OCI-M2 (cell line): ENCODE data around the gene ST7L.
"Not testable (repeated sequence)": the region's sequence is repeated elsewhere in the genome, so short reads cannot be mapped to it uniquely, and the experiment has no call there.

Experiments
- DNase-seq: peaks from one replicate; lab custom pipeline; 2025; ENCODE audit not compliant: unreplicated experiment; lab: John Stamatoyannopoulos, UW

ST7L gene

GRCh38 chr1:112618721-112619517, at the start of gene ST7L:
Gene ST7L (minus strand): TSS chr1:112619141. CDS start chr1:112619113, 28 bp downstream.
- DNase-seq = no peak

- DNase-seq = no peak
Observed at GRCh38 chr1:112666946-112667345, 48.0 kb upstream of the ST7L start.

GRCh38 chr1:112665857-112666256, 46.9 kb upstream of the ST7L start:
- DNase-seq = no peak

GRCh38 chr1:112651205-112651604, 32.3 kb upstream of the ST7L start:
- no peak for DNase-seq

- no peak for DNase-seq
Observed at GRCh38 chr1:112646225-112646624, 27.3 kb upstream of the ST7L start.

- no peak for DNase-seq
Observed at GRCh38 chr1:112643080-112643479, 24.1 kb upstream of the ST7L start.

- DNase-seq = not testable (repeated sequence)
Observed at GRCh38 chr1:112640437-112640836, 21.5 kb upstream of the ST7L start.

- no peak for DNase-seq
Observed at GRCh38 chr1:112638110-112638428, 19.1 kb upstream of the ST7L start.

GRCh38 chr1:112637254-112638109, 18.5 kb upstream of the ST7L start:
- no peak for DNase-seq

- no peak for DNase-seq
Observed at GRCh38 chr1:112636597-112637253, 17.8 kb upstream of the ST7L start.

GRCh38 chr1:112636056-112636455, 17.1 kb upstream of the ST7L start:
- no peak for DNase-seq

GRCh38 chr1:112634367-112634766, 15.4 kb upstream of the ST7L start:
- DNase-seq = no peak

- no peak for DNase-seq
Observed at GRCh38 chr1:112633628-112634027, 14.7 kb upstream of the ST7L start.

GRCh38 chr1:112629256-112629655, 10.3 kb upstream of the ST7L start:
- DNase-seq = no peak

GRCh38 chr1:112628516-112628915, 9.6 kb upstream of the ST7L start:
- DNase-seq = no peak

GRCh38 chr1:112626887-112627286, 7.9 kb upstream of the ST7L start:
- no peak for DNase-seq

GRCh38 chr1:112626193-112626592, 7.3 kb upstream of the ST7L start:
- no peak for DNase-seq

GRCh38 chr1:112625696-112626095, 6.8 kb upstream of the ST7L start:
- no peak for DNase-seq

- not testable (repeated sequence) for DNase-seq
Observed at GRCh38 chr1:112624493-112624892, 5.6 kb upstream of the ST7L start.

GRCh38 chr1:112620377-112620695, 1.4 kb upstream of the ST7L start:
- DNase-seq = no peak

- DNase-seq = peak; percentile 59
Observed at GRCh38 chr1:112619518-112620376, 806 bp upstream of the ST7L start, which contains the start of gene CAPZA1. Gene CAPZA1 (plus strand): TSS chr1:112619832. CDS start chr1:112619845, 13 bp downstream.
